Activated T-cell treated with anti-CD3 and anti-CD28 coated beads for 4 hours (primary cell): ENCODE results near the gene AHCY.
A peak's percentile ranks its signal among the peaks of the same experiment; 100 is the strongest.
"Not testable (repeated sequence)": the region's sequence is repeated elsewhere in the genome, so short reads cannot be mapped to it uniquely, and the experiment has no call there.

ENCODE experiments used
- DNase-seq: peaks from one replicate; pipeline ENCODE4 v3.0.0-alpha.2; 2020

AHCY gene

DNA sequence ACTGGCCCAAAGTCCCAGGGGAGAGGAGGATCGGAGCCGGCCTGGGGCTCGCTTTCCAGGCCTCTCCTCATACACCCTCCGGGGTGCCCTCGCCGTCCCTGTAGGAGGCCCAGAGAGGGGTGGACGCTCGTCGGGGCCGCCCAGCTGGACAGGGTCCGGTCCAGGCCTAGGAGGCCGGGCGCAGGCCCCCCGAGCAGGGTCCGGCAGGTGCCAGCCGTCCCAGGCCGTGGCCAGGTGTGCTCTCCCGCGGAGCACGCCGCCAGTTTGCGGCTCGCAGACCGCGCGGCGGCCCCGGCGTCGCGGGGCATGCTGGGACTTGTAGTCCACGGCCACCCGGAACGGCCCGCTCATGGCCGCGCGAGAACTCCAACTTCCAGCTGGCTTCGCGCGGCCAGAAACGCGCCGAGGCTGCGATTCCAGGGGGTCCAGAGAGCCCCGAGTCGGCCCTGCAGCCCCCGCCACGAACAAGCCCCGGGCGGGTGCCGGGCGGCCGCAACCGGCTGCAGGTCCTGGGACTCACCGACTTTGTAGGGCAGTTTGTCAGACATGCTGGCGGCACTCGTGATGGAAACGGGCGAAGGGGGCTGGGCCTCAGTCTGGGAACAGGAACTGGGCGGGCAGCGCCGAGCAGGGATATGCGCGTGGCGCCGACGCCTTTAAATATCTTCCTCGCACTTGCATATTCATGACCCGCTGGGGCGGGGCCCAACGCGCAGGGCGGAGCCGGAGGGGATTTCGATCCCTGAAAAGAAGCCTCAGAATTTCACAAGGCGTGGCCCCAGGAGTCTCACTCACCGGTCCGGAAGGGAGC is at the start of gene AHCY:
AHCY (minus strand) TSS at position 633 of the 811 bp plus-strand sequence; CDS start at position 548, 85 bp downstream.
- DNase-seq, result peak; percentile 89

- no peak for DNase-seq
Observed at GRCh38 chr20:34350095-34350494, 46.9 kb upstream of the AHCY start.

DNA sequence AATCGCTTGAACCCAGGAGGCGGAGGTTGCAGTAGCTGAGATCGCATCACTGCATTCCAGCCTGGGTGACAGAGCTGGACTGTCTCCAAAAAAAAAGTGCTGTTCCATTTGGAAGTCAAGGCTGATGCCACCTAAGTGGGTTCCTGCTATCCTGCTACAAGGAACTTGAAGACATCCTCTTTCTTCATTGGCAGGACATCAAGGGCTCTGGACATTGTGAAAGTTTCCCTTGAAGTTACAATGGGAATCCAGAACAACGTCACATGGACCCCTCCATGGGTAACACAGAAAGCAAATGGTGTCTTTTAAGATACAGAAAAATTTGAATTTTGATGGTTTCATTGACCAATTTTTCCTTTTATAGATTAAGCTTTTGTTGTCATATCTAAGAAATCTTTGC is 44.4 kb upstream of the AHCY start:
- no peak for DNase-seq

DNA sequence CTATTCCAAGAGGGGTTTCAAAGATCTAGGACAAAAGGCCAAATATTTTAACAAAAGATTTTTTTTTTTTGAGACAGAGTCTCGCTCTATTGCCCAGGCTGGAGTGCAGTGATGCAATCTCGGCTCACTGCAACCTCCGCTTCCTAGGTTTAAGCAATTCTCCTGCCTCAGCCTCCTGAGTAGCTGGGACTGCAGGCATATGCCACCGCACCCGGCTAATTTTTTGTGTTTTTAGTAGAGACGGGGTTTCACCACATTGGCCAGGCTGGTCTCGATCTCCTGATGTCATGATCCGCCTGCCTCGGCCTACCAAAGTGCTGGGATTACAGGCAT is 43.3 kb upstream of the AHCY start:
- not testable (repeated sequence) for DNase-seq

DNA sequence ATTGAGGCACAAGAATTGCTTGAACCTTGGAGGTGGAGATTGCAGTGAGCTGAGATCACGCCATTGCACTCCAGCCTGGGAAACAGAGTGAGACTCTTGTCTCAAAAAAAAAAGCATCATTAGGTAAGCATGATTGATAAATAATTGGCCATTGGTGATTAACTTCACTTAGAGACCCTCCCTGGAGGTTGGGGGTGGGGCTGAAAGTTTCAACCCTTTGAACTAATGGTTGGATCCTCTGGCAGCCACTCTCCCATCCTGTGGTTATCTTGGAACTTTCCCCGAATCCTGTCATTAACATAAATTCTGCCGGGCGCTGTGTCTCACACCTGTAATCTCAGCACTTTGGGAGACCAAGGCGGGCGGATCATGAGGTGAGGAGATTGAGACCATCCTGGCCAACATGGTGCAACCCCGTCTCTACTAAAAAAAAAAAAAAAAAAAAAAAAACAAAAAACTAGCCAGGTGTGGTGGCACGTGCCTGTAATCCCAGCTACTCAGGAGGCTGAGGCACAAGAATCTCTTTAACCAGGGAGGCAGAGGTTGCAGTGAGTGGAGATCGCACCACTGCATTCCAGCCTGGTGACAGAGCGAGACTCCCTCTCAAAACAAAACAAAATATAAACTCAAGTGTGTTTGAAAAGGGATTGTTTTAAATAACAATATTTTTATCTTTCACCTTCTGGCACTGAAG is 42.8 kb upstream of the AHCY start:
- not testable (repeated sequence) for DNase-seq

DNA sequence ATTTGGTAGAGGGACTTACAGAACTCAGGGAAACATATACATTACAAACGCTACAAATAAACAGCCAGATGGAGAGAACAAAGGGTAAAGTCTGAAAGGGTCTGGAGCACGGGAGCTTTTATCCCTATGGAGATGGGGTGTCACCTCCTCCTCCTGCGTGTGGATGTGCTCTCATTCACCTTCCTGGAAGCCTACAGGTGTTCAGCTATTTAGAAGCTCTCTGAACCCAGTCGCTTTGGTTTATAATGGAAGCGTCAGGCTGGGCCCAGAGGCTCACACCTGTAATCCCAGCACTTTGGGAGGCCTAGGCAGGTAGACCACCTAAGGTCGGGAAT is 42.2 kb upstream of the AHCY start:
- no peak for DNase-seq

DNA sequence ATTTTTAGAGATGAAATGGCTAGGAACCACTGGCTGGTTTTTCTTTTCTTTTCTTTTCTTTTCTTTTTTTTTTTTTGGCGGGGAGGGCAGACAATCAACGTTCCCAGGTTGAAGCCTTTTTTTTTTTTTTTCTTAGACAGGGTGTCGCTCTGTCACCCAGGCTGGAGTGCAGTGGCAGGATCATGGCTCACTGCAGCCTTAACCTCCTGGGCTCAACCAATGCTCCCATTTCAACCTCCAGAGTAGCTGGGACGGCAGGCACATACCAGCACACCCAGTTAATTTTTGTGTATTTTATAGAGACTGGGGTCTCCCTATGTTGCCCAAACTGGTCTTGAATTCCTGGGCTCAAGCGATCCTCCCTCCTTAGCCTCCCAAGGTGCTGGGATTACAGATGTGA is 41.1 kb upstream of the AHCY start:
- DNase-seq, result no peak

GRCh38 chr20:34343458-34344211 is 40.5 kb upstream of the AHCY start:
- DNase-seq, result no peak

GRCh38 chr20:34341199-34341598 is 38.0 kb upstream of the AHCY start:
- DNase-seq, result not testable (repeated sequence)

- DNase-seq, result not testable (repeated sequence)
Observed at GRCh38 chr20:34340726-34341125, 37.6 kb upstream of the AHCY start.

- no peak for DNase-seq
Observed at GRCh38 chr20:34337982-34338726, 35.0 kb upstream of the AHCY start.

DNA sequence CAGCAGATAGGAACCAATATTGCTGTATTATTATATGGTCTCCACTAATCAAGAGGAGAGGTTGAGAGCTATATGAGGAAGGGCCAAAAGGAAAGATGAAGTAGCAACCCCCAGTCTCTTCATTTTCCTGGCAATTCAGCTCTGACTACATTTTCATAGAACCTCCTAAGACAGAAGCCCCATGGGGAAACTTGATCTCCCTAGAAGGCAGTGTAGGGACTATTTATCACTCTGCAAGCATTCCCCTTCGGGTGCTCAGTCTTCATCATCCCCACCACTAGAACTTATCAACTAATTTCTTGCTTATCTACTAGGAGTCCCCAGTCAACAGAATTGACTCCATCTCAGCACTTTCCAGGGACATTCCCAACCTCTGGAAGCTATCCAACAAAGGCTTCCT is 34.4 kb upstream of the AHCY start:
- no peak for DNase-seq

GRCh38 chr20:34334654-34335407 is 31.7 kb upstream of the AHCY start:
- DNase-seq, result no peak

GRCh38 chr20:34333786-34334185 is 30.6 kb upstream of the AHCY start:
- DNase-seq, result no peak

DNA sequence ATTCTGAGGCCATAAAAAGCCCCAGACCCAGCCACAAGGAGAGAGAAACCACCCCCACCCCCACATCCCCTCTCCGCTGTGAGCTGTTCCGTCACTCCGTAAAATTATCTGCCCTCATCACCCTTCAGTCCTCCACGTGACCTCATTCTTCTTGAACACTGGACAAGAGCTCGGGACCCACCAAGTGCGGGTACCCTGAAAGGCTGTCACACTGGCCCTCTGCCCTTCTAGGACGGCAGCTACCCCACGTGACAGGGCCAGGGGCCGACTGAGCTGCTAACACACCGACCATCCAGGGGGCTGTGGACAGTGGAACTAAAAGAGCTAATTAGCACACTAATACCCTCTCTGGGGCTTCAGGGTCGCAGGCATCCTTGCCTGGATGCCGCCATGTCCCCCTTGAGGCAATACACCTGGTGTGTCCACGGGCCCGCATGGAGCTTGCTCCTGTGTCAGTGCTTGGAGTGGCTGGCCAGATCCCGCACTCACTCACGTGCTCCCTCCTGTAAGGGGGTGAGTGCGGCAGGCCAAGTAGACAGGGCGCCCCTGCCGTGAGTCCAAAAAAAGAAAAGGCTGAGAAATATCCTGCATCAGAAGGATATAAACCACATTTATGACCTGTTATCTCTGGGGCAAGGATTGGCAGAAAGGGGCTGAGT is 29.2 kb upstream of the AHCY start:
- no peak for DNase-seq

- DNase-seq, result no peak
Observed at GRCh38 chr20:34331838-34332237, 28.7 kb upstream of the AHCY start.

DNA sequence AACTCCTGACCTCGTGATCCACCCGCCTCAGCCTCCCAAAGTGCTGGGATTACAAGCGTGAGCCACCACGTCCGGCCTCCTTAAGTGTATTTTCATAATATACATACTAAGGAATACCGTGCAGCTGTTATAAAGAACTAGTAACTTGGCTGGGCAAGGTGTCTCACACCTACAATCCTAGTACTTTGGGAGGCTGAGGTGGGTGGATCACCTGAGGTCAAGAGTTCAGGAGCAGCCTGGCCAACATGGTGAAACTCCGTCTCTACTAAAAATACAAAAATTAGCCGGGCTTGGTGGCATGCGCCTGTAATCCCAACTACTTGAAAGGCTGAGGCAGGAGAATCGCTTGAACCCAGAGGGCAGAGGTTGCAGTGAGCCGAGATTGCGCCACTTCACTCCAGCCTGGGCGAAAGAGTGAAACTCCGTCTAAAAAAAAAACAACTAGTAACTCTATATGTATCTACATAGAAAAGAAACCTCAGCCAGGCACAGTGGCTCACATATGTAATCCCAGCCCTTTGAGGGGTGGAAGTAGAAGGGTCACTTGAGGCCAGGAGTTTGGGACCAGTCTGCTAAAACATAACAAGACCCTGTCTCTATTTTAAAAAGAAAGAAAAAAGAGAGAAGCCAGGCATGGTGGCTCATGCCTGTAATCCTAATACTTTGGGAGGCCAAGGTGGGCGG is 27.8 kb upstream of the AHCY start:
- not testable (repeated sequence) for DNase-seq

GRCh38 chr20:34328928-34329677 is 25.9 kb upstream of the AHCY start:
- DNase-seq, result no peak

DNA sequence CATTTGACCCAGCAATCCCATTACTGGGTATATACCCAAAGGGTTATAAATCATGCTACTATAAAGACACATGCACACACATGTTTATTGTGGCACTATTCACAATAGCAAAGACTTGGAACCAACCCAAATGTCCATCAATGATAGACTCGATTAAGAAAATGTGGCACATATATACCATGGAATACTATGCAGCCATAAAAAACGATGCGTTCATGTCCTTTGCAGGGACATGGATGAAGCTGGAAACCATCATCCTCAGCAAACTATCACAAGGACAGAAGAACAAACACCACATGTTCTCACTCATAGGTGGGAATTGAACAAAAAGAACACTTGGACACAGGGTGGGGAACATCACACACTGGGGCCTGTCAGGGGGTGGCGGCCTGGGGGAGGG is 25.1 kb upstream of the AHCY start:
- not testable (repeated sequence) for DNase-seq

DNA sequence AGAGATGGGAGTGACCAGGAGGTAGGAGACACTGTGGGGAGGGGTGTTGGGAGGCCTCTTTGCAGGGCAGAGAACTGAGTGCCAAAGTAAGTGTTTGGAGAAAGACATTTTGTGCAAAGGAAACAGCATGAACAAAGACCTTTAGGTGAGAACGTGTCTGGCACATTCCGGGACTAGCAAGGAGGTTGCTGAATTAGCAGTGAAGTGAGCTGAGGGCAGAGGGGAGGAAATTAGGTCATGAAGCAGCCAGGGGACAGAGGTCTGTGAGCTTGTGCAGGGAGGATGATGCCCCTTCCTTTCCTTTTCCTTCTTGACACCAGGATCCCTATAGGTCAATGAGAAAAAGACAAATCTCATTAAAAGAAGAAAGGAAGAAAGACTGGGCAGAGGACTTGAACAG is 21.4 kb upstream of the AHCY start:
- no peak for DNase-seq
